HEK293T (cell line): ENCODE data around the gene MACROD2.

Experiments used
- CTCF ChIA-PET: fragments of 350-600 bp; formaldehyde crosslinking; extraction: SDS; loops from one replicate; lab custom pipeline; 2021; ENCODE audit warnings: antibody characterized with exemption, inconsistent platforms; lab: Yijun Ruan, JAX
- POLR2A ChIA-PET: fragments of 350-600 bp; formaldehyde crosslinking; extraction: SDS; loops from one replicate; lab custom pipeline; 2020; ENCODE audit warnings: antibody characterized with exemption, inconsistent platforms; lab: Yijun Ruan, JAX
- DNase-seq: peaks from one replicate; pipeline ENCODE4 v3.0.0; 2012; ENCODE audit warnings: mixed read lengths; ENCODE audit errors: extremely low spot score
- ARNT ChIP-seq: fragments of 450-650 bp; IDR thresholded peaks from 2 replicates; pipeline ENCODE4 v1.6.1; 2017; ENCODE audit warnings: mild to moderate bottlenecking
- BHLHE40 ChIP-seq: fragments of 450-650 bp; IDR thresholded peaks from 2 replicates; pipeline ENCODE4 v1.6.1; 2016; ENCODE audit warnings: mild to moderate bottlenecking, moderate library complexity, borderline replicate concordance
- CTBP1 ChIP-seq: fragments of 450-650 bp; IDR thresholded peaks from 2 replicates; pipeline ENCODE4 v1.6.1; 2016; ENCODE audit warnings: borderline replicate concordance
- ELF4 ChIP-seq: fragments of 450-650 bp; IDR thresholded peaks from 2 replicates; pipeline ENCODE4 v1.6.1; 2017; ENCODE audit warnings: antibody characterized with exemption
- FOXA1 ChIP-seq: fragments of 450-650 bp; IDR thresholded peaks from 2 replicates; pipeline ENCODE4 v1.6.1; 2016; ENCODE audit warnings: mild to moderate bottlenecking
- FOXK2 ChIP-seq: fragments of 450-650 bp; IDR thresholded peaks from 2 replicates; pipeline ENCODE4 v1.6.1; 2016; ENCODE audit warnings: mild to moderate bottlenecking
- FOXM1 ChIP-seq: fragments of 450-650 bp; IDR thresholded peaks from 2 replicates; pipeline ENCODE4 v1.6.1; 2017; ENCODE audit warnings: mild to moderate bottlenecking, borderline replicate concordance
- HDGF ChIP-seq: fragments of 450-650 bp; IDR thresholded peaks from 2 replicates; pipeline ENCODE4 v1.6.1; 2017; ENCODE audit warnings: antibody characterized with exemption, borderline replicate concordance
- L3MBTL2 ChIP-seq: fragments of 450-650 bp; conservative IDR thresholded peaks from 2 replicates; pipeline ENCODE4 v1.6.1; 2016; ENCODE audit warnings: mild to moderate bottlenecking
- LEF1 ChIP-seq: fragments of 450-650 bp; IDR thresholded peaks from 2 replicates; pipeline ENCODE4 v1.6.1; 2017; ENCODE audit warnings: mild to moderate bottlenecking, borderline replicate concordance
- NFRKB ChIP-seq: fragments of 450-650 bp; IDR thresholded peaks from 2 replicates; pipeline ENCODE4 v1.6.1; 2016; ENCODE audit warnings: mild to moderate bottlenecking, moderate library complexity
- PKNOX1 ChIP-seq: fragments of 450-650 bp; IDR thresholded peaks from 2 replicates; pipeline ENCODE4 v1.6.1; 2016
- SP1 ChIP-seq: fragments of 450-650 bp; IDR thresholded peaks from 2 replicates; pipeline ENCODE4 v1.6.1; 2017
- SUZ12 ChIP-seq: fragments of 450-650 bp; IDR thresholded peaks from 2 replicates; pipeline ENCODE4 v1.6.1; 2016; ENCODE audit warnings: mild to moderate bottlenecking
- TARDBP ChIP-seq: fragments of 450-650 bp; IDR thresholded peaks from 2 replicates; pipeline ENCODE4 v1.6.1; 2016
- ZNF384 ChIP-seq: fragments of 450-650 bp; IDR thresholded peaks from 2 replicates; pipeline ENCODE4 v1.6.1; 2016

MACROD2 gene

GRCh38 chr20:15163632-15164031 is 1168.3 kb downstream of the MACROD2 start:
- ChIA-PET CTCF (interaction anchor here (0.6 kb wide), 1 partner anchor 98 kb away, joined by 4 read pairs; no protein-coding TSS in a partner anchor), POLR2A (no interaction called here)
- DNase-seq: no peak

DNA sequence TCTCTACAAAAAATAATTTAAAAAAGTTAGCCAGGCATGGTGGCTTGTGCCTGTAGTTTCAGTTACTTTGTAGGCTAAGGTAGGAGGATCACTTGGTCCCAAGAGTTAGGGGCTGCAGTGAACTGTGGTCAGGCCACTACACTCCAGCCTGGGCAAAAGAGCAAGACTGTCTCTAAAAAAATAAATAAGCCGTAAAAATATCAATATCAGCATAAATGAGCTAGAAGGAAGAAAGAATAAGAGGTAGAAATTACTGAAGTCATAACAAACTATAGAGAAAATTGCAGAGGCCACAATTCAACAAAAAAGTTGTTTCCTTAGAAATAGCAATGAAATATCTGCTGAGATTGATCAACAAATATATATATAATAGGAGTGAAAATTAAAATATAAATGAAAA is 1169.4 kb downstream of the MACROD2 start:
- ChIA-PET CTCF (no interaction called here), POLR2A (no interaction called here)
- no peak for TF ChIP-seq TARDBP
- TF ChIP-seq FOXM1: no peak
- no peak for TF ChIP-seq SUZ12
- no peak for TF ChIP-seq SP1
- no peak for TF ChIP-seq ELF4

More at GRCh38 chr20:15163632-15164031, 1168.3 kb downstream of the MACROD2 start:
- TF ChIP-seq FOXM1 (no peak), HDGF (no peak), FOXA1 (no peak), SUZ12 (no peak), ELF4 (no peak), TARDBP (no peak), ARNT (no peak), LEF1 (no peak), CTBP1 (no peak), NFRKB (no peak)

GRCh38 chr20:15166744-15167143 is 1171.4 kb downstream of the MACROD2 start:
- POLR2A ChIA-PET: no interaction called here
- TF ChIP-seq PKNOX1: no peak
- TF ChIP-seq CTBP1: no peak
- TF ChIP-seq ELF4: no peak
- TF ChIP-seq SP1: no peak
- no peak for TF ChIP-seq BHLHE40
- TF ChIP-seq SUZ12: no peak
- TF ChIP-seq FOXK2: no peak
- TF ChIP-seq NFRKB: no peak
- no peak for TF ChIP-seq FOXA1
- TF ChIP-seq ZNF384: no peak
- TF ChIP-seq TARDBP: no peak
- no peak for TF ChIP-seq LEF1
- no peak for TF ChIP-seq L3MBTL2
- TF ChIP-seq HDGF: no peak
- TF ChIP-seq ARNT: no peak
- TF ChIP-seq FOXM1: no peak
- CTCF ChIA-PET: no interaction called here
- DNase-seq: no peak

More for the DNA sequence above, 1169.4 kb downstream of the MACROD2 start:
- DNase-seq: no peak

- DNase-seq: no peak
- POLR2A ChIA-PET: interaction anchor here (0.7 kb wide), 1 partner anchor 130 kb away, joined by 3 read pairs; no protein-coding TSS in a partner anchor
- CTCF ChIA-PET: no interaction called here
- TF ChIP-seq FOXM1 (no peak), ELF4 (no peak), TARDBP (no peak), HDGF (no peak), ZNF384 (no peak), SUZ12 (no peak), LEF1 (no peak), BHLHE40 (no peak), PKNOX1 (no peak), L3MBTL2 (no peak)
These were observed 1175.7 kb downstream of the MACROD2 start for GRCh38 chr20:15171016-15171415.

GRCh38 chr20:15176929-15177328 is 1181.6 kb downstream of the MACROD2 start:
- TF ChIP-seq BHLHE40: no peak
- TF ChIP-seq ELF4: no peak
- no peak for TF ChIP-seq TARDBP
- TF ChIP-seq L3MBTL2: no peak
- no peak for TF ChIP-seq FOXA1
- no peak for TF ChIP-seq SUZ12
- TF ChIP-seq CTBP1: no peak
- no peak for TF ChIP-seq HDGF
- no peak for TF ChIP-seq ZNF384
- TF ChIP-seq FOXK2: no peak
- DNase-seq: no peak
- CTCF ChIA-PET: no interaction called here
- POLR2A ChIA-PET: no interaction called here

- DNase-seq: no peak
- CTCF ChIA-PET: no interaction called here
- TF ChIP-seq PKNOX1 (no peak), ARNT (no peak), TARDBP (no peak), LEF1 (no peak), ZNF384 (no peak), SP1 (no peak), FOXA1 (no peak), FOXM1 (no peak), CTBP1 (no peak), FOXK2 (no peak)
- POLR2A ChIA-PET: no interaction called here
These were observed 1183.3 kb downstream of the MACROD2 start for GRCh38 chr20:15178581-15178980.

DNA sequence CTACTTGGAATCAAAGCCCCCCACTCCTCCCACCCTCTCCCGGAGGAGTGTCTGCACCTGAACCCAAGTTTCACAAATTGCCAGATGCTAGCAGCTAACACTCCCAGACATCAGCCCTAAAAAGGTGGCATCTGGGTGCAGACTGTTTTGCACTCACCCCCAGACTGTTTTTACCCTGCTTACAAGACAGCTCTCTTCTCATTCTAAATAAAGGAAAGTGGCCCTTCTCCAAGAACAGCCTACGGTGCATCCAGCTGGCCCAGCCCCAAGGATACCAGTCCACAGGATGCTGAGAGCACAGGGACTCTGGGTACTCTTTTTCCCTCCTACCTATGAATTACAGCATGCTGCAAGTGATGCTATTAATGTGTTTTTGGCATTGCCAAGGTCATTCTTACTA is 1184.1 kb downstream of the MACROD2 start:
- ChIA-PET CTCF (no interaction called here), POLR2A (no interaction called here)
- DNase-seq: no peak
- TF ChIP-seq LEF1 (no peak), BHLHE40 (no peak), ZNF384 (no peak), FOXA1 (no peak), PKNOX1 (no peak), SUZ12 (no peak), FOXK2 (no peak), FOXM1 (no peak), HDGF (no peak), CTBP1 (no peak), SP1 (no peak), L3MBTL2 (no peak), NFRKB (no peak)
